HT-29 (cell line): ENCODE results near the gene USP2. TPM values are rescaled to one million over a fixed set of nuclear protein-coding genes. Genes with fewer than 3 reads are reported as not detected.
"Not testable (repeated sequence)": the region's sequence is repeated elsewhere in the genome, so short reads cannot be mapped to it uniquely, and the experiment has no call there.

Source experiments
- DNase-seq: peaks from one replicate; pipeline ENCODE4 v3.0.0-alpha.2; 2015; ENCODE audit warnings: low spot score
- total RNA-seq: library from RNA; depleted of rRNA; stranded (reverse); fragments of >200 nt; shearing (Covaris generic); gene quantifications from 2 replicates; pipeline ENCODE4 v1.2.3, GENCODE V29; 2014

The USP2 gene
- total RNA-seq, 1 experiment from 2014 or later = 2.2 TPM

DNA sequence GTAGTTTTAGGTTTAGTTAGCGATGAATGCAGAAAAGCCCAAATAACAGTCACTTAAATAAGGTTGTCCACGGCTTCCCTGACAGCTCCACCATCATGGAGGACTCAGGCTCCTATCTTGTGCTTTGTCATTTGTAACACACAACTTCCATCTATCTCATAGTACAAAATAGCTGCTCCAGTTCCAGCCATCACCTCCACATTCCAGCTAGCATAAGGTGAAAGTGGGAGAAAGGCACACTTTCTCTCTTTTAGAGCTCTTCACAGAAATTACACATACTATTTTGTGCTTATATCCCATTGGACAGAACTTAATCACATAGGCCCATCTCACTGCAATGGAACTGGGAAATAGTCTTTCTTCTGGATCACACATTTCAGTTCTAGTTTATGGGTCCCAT is 32.8 kb upstream of the USP2 start:
- DNase-seq = no peak

- no peak for DNase-seq
These were observed 30.6 kb upstream of the USP2 start for GRCh38 chr11:119412072-119412471.

DNA sequence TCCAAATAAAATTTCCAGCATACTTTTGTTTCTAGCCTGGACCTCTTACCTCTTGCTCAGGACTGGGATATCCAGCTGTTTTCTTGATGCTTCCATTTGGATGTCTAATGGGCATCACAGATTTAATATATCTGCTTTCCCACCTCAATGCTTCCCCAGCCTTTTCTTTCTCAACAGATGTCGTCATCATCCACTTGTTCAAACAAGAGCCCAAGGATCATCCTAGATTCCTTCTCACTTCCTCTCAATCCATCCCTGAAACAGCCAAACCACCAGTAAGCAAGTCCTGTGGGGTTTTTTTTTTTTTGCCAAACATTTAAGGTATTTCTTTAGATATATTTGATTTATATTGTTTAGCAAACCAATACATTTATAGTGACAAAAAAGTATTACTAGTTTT is 29.0 kb upstream of the USP2 start:
- no peak for DNase-seq

GRCh38 chr11:119409731-119410130 is 28.2 kb upstream of the USP2 start:
- DNase-seq = no peak

DNA sequence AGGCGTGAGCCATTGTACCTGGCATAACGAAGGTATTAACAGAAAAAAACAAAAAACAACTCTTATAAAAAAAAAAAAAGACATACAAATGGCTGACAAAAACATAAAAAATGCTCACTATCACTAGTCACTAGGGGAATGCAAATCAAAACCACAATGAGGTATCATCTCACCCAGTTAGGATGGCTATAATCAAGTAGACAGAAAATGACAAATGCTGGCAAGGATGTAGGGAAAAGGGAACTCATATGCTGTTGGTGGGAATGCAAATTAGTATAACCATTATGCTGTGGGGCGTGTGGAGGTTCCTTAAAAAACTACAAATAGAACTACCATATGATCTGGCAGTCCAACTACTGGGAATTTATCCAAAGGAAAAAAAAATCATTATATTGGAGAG is 24.5 kb upstream of the USP2 start:
- DNase-seq = no peak

DNA sequence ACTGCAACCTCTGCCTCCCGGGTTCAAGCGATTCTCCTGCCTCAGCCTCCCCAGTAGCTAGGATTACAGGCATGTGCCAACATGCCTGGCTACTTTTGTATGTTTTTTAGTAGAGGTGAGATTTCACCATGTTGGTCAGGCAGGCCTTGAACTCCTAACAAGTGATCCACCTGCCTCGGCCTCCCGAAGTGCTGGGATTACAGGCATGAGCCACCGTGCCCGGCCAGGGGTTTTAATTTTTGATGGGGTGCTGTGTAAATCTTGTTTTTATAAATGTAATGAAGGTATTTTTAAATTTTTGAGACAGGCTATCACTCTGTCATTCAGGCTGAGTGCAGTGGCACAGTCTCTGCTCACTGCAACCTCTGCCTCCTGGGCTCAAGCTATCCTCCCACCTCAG is 24.0 kb upstream of the USP2 start:
- DNase-seq = not testable (repeated sequence)

DNA sequence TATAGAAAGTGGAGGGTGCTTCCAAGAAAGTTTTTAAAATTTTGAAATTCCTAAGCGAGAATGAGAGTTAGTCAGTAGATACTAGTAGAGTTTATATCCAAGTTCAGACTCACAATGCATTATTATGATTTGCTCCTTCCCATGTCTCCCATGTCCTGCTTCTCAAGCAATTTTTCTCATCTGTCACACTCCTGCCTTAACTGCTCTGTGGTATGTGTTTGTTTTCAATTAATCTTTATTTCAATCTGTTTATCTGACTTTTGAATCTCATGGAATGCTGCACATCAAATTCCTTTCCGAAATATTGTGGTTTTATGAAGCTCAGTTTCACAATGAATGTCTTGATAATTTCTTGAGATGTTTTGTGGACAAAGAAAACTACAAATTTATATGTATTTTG is 23.4 kb upstream of the USP2 start:
- DNase-seq = no peak

DNA sequence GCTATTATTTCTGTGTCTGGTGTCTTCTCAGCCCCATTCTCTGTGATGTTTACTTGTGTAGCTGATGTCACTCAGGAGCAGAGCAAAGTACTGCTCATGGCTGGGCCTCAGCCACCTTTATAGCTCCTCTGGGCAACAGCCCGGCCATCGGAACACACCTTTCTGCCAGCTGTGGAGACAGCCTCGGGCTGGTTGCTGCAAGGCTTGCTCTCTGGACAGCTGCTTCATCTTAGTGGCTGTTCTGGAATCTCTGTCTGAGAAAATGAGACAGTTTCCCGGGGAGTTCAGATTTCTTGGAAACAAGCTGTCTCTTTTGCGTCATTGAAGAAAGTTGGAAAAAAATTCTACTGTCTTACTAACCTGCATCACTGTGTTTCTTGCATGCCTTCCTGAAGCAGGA is 21.5 kb upstream of the USP2 start:
- DNase-seq = no peak

DNA sequence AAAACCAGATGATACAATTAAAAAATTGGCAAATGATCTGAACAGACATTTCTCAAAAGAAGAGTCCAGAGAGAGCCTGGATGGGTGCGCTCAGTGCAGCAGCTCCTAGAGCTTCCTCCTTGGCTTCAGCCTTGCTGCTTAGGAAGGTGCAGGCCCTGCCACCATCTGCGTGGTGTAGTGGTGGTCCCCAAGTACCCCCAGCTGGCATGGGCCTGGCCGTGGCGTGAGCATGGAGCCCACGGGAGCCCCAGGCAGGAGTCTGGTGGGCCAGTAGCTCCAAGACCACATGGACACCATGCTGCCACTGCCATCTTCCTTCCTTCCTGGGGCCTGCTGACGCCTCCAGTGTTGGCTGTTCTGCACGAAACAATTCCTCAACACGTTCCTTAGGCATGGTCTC is 21.0 kb upstream of the USP2 start:
- DNase-seq = no peak

GRCh38 chr11:119400860-119401259 is 19.4 kb upstream of the USP2 start:
- no peak for DNase-seq

DNA sequence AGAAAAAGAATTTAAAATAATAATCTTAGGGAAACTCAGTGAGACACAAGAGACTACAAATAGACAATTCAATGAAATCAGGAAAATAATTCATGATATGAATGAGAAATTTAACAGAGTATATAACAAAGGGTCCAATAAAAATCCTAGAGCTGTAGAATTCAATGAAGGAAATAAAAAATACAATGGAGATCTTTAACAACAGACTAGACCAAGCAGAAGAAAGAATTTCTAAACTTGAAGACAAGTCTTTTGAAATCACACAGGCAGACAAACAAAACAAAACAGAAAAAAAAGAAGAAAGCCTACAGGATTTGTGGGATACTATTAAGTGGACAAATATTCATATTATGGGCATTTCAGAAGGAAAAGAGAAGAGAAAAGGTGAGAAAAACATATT is 16.2 kb upstream of the USP2 start:
- no peak for DNase-seq

DNA sequence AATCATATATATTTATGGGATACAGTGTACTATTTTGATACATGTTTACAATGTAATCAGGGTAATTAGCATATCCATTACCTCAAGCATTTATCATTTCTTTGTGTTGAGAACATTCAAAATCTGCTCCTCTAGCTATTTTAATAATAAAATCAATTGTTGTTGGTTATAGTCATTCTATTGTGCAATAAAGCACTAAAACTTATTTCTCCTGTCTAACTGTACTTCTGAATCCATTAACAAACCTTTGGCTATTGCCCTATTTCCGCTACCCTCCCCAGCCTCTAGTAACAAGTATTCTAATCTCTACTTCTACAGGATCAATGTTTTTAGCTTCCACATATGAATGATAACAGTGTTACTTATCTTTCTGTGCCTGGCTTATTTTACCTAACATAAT is 15.3 kb upstream of the USP2 start:
- no peak for DNase-seq

GRCh38 chr11:119391275-119391674 is 9.8 kb upstream of the USP2 start:
- no peak for DNase-seq

- DNase-seq = peak; percentile 75
These were observed 8.2 kb upstream of the USP2 start for GRCh38 chr11:119389611-119390254.

DNA sequence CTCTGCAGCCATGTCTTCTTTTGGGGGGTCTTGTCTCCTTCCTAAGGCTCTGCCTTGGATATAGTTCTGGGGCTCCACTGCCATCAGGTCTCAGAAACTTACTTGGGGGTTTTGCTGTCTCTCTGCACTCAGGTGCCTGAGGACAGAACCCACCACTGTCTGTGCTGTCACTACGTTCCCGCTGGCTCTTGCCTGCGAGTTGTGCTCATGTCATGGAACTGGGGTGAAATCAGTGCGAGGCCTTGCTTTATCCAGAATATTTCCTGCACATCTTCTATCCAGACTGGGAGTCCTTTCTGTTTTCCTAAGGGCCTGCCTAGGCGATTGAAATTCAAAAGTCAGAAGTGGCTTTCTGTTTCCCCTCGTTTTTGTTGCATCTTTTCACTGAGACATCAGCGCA is 6.6 kb upstream of the USP2 start:
- DNase-seq = no peak

- no peak for DNase-seq
These were observed 2.8 kb upstream of the USP2 start for GRCh38 chr11:119384332-119384731.

DNA sequence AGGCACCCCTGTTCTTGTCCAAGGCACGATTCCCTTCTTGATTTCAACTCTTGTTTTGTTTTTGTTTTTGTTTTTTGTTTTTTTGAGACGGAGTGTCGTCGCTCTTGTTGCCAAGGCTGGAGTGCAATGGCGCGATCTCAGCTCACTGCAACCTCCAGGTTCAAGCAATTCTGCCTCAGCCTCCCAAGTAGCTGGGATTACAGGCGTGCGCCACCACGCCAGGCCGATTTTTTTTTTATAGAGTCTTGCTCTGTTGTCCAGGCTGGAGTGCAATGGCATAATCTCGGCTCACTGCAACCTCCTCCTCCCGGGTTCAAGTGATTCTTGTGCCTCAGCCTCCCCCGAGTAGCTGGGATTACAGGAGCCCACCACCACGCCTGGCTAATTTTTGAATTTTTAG is 1.0 kb upstream of the USP2 start:
- DNase-seq = not testable (repeated sequence)

DNA sequence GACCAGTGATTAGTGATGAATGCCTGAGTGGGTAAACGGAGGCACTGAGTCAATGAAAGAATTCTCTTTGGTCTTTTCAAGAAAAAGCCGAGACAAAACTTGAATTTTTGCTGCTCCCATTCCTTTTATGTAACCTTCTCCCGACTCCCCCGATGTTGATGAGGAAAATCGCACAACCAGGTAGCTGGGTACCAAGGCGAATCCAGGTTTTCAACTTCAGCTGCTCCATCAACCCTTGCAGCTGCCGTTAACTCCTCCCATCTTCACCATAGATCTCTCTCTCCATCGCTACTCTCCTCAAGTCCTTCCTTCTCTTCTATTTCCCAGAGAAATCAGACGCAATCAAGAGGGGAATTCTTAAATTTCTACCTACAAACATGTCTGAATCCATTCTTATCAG is 611 bp upstream of the USP2 start:
- no peak for DNase-seq

DNA sequence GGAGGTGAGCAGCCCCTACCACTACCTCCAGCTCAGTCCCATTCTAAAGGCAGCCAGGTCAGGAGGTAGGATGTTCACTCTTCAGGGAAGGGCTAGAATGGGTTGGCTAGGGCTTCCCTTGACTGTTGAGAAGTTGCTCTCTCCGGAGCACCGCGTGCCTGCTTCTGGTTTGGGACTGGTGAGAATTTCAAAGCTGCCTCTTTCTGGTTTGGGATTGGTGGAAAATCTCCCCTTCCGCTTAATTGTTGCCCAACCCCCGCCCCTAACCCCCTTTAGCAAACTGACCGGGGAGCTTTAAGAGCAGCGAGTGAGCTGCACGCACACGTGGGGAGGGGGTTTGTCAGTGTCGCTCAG is 686 bp downstream of the USP2 start:
- peak; percentile 16 for DNase-seq

DNA sequence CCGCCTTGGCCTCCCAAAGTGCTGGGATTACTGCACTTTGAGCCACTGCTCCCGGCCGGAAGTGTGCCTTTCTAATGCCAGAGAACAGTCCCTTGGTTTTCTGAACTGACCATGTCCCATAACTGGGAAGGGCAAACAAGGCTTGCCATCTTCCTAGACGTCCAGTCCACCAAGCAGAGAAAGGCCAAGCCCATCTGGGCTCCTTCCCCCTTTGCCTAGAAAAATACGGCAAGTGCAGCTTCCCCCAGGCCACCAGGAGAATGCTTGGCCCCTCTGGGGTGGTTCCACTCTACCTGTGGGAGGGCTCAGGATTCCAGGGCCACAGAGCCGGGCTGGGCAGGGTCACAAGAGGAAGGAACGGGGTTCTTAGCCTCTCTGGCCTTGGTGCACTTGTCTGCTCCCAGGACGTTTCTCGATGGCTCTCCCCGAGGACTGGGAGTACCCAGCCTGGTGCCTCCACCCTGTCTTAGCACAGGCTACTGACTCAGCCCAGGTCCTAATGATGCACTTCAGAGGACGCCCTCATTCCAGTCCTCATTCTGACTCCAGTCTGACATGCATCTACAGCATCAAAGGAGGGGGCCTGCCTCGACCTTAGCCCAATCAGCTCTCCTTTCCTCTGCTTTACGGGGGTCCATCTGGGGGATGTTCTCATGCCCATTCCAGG is 1.2 kb downstream of the USP2 start:
- DNase-seq = no peak

GRCh38 chr11:119378851-119379465 is 2.5 kb downstream of the USP2 start:
- no peak for DNase-seq

- no peak for DNase-seq
These were observed 3.4 kb downstream of the USP2 start for GRCh38 chr11:119377961-119378667.
